Trophoblast cell (in vitro differentiated cells and primary cell): Measurements from ENCODE around the gene PHACTR1.

Experiments
- DNase-seq, 2 donors: peaks; one replicate each; pipeline ENCODE4 v3.0.0-alpha.2; 2016
- H2AFZ ChIP-seq: 2 replicates; pipeline ENCODE4 v1.6.1; 2013; ENCODE audit warnings: low read length, moderate library complexity, mild to moderate bottlenecking; ENCODE audit not compliant: insufficient read depth, poor library complexity
- H2AK5ac ChIP-seq: 2 replicates; pipeline ENCODE4 v1.6.1; 2013; ENCODE audit warnings: mild to moderate bottlenecking, low read length
- H2BK120ac ChIP-seq: 2 replicates; pipeline ENCODE4 v1.6.1; 2013; ENCODE audit warnings: low read length, mild to moderate bottlenecking, moderate library complexity; ENCODE audit not compliant: insufficient read depth, poor library complexity
- H2BK12ac ChIP-seq: 2 replicates; pipeline ENCODE4 v1.6.1; 2013; ENCODE audit warnings: mild to moderate bottlenecking, low read length, moderate library complexity
- H2BK5ac ChIP-seq: 2 replicates; pipeline ENCODE4 v1.6.1; 2013; ENCODE audit warnings: low read length, low read depth, moderate library complexity, mild to moderate bottlenecking; ENCODE audit not compliant: poor library complexity
- H3K14ac ChIP-seq: 2 replicates; pipeline ENCODE4 v1.6.1; 2013; ENCODE audit warnings: mild to moderate bottlenecking, low read length
- H3K18ac ChIP-seq: 2 replicates; pipeline ENCODE4 v1.6.1; 2013; ENCODE audit warnings: mild to moderate bottlenecking, low read length
- H3K23ac ChIP-seq: 2 replicates; pipeline ENCODE4 v1.6.1; 2013; ENCODE audit warnings: low read length
- H3K27ac ChIP-seq: 2 replicates; pipeline ENCODE4 v1.5.1; 2013; ENCODE audit warnings: low read depth, mild to moderate bottlenecking, inconsistent platforms, low read length, moderate library complexity
- H3K27me3 ChIP-seq: 2 replicates; pipeline ENCODE4 v1.6.1; 2013; ENCODE audit warnings: inconsistent platforms, mild to moderate bottlenecking, low read length, moderate library complexity; ENCODE audit not compliant: insufficient read depth
- H3K36me3 ChIP-seq, 2 experiments: 1 replicate in 1 of 2; 2 replicates in 1 of 2; pipeline ENCODE4 v1.6.1; 2013; ENCODE audit warnings: low read length in 2 of 2, mild to moderate bottlenecking in 2 of 2, moderate library complexity in 1 of 2; ENCODE audit not compliant: insufficient read depth in 2 of 2, control insufficient read depth in 1 of 2
- H3K4ac ChIP-seq: 2 replicates; pipeline ENCODE4 v1.6.1; 2013; ENCODE audit warnings: low read depth, mild to moderate bottlenecking, low read length, moderate library complexity
- H3K4me1 ChIP-seq, 2 experiments: 1 replicate in 1 of 2; 2 replicates in 1 of 2; pipeline ENCODE4 v1.6.1; 2013; ENCODE audit warnings: low read length in 2 of 2, mild to moderate bottlenecking in 2 of 2, moderate library complexity in 1 of 2; ENCODE audit not compliant: insufficient read depth in 2 of 2, control insufficient read depth in 1 of 2
- H3K4me2 ChIP-seq: 2 replicates; pipeline ENCODE4 v1.6.1; 2013; ENCODE audit warnings: inconsistent platforms, mild to moderate bottlenecking, low read length, moderate library complexity
- H3K4me3 ChIP-seq: 2 replicates; pipeline ENCODE4 v1.5.1; 2013; ENCODE audit warnings: mild to moderate bottlenecking, low read depth, low read length, inconsistent platforms
- H3K79me1 ChIP-seq: one replicate; pipeline ENCODE4 v1.6.1; 2013; ENCODE audit warnings: low read length
- H3K79me2 ChIP-seq: 2 replicates; pipeline ENCODE4 v1.6.1; 2013; ENCODE audit warnings: low read length, mild to moderate bottlenecking; ENCODE audit not compliant: control insufficient read depth, insufficient read depth, poor library complexity
- H3K9ac ChIP-seq: 2 replicates; pipeline ENCODE4 v1.6.1; 2013; ENCODE audit warnings: mild to moderate bottlenecking, low read length
- H3K9me3 ChIP-seq: 2 replicates; pipeline ENCODE4 v1.6.1; 2013; ENCODE audit warnings: low read depth, mild to moderate bottlenecking, control low read depth, inconsistent platforms, low read length; ENCODE audit not compliant: insufficient read depth
- H4K12ac ChIP-seq: 2 replicates; pipeline ENCODE4 v1.6.1; 2013; ENCODE audit warnings: low read depth, mild to moderate bottlenecking, low read length, moderate library complexity
- H4K8ac ChIP-seq: 2 replicates; pipeline ENCODE4 v1.6.1; 2013; ENCODE audit warnings: low read depth, mild to moderate bottlenecking, low read length, moderate library complexity
- H4K91ac ChIP-seq: one replicate; pipeline ENCODE4 v1.6.1; 2013; ENCODE audit warnings: low read depth, mild to moderate bottlenecking, low read length, moderate library complexity
- whole genome bisulfite sequencing: extraction: QIAGEN DNeasy Blood & Tissue Kit; methylation state at CpG from one replicate; pipeline ENCODE4 v1.1.7; 2013; ENCODE audit warnings: missing lambda C conversion rate; ENCODE audit not compliant: insufficient read length, insufficient coverage; ENCODE audit errors: extremely low coverage; 5-methylcytosine and 5-hydroxymethylcytosine counted together

Gene PHACTR1

GRCh38 chr6:12909833-12910232 lies 193.3 kb downstream of the PHACTR1 start:
- H3K4ac ChIP-seq: no peak overlapping the region
- H3K4me3 ChIP-seq: no peak overlapping the region
- no peak overlapping the region for H3K4me2 ChIP-seq
- H4K8ac ChIP-seq: no peak overlapping the region
- H3K14ac ChIP-seq: no peak overlapping the region
- no peak overlapping the region for H2BK12ac ChIP-seq
- no peak overlapping the region for H4K12ac ChIP-seq
- no peak overlapping the region for H2AFZ ChIP-seq
- no peak overlapping the region for H3K18ac ChIP-seq
- no peaks in the 10 kb centered on the region for H3K36me3 ChIP-seq
- no peaks in the 10 kb centered on the region for H3K79me2 ChIP-seq
- H3K9ac ChIP-seq: no peak overlapping the region
- H4K91ac ChIP-seq: no peak overlapping the region
- no peaks in the 10 kb centered on the region for H3K27me3 ChIP-seq
- H3K27ac ChIP-seq: no peak overlapping the region
- no CpG with 5 or more reads among the region's 6 CpGs for WGBS
- H2AK5ac ChIP-seq: no peak overlapping the region
- no peak overlapping the region for H3K23ac ChIP-seq
- H3K9me3 ChIP-seq: peaks cover 1% of the 10 kb centered on the region
- DNase-seq: no peak
- no peak overlapping the region for H2BK5ac ChIP-seq
- H2BK120ac ChIP-seq: no peak overlapping the region
- no peaks in the 10 kb centered on the region for H3K4me1 ChIP-seq
- H3K79me1 ChIP-seq: no peaks in the 10 kb centered on the region

GRCh38 chr6:12911427-12911826 lies 194.9 kb downstream of the PHACTR1 start:
- no peak overlapping the region for H3K4me2 ChIP-seq
- no peak overlapping the region for H3K4ac ChIP-seq
- no peak overlapping the region for H4K91ac ChIP-seq
- no peaks in the 10 kb centered on the region for H3K27me3 ChIP-seq
- H4K12ac ChIP-seq: no peak overlapping the region
- H3K23ac ChIP-seq: no peak overlapping the region
- H3K36me3 ChIP-seq: no peaks in the 10 kb centered on the region
- peak in 1 of 2 donors; percentile 47 for DNase-seq
- WGBS: no CpG with 5 or more reads among the region's 2 CpGs
- H3K79me2 ChIP-seq: no peaks in the 10 kb centered on the region
- no peak overlapping the region for H3K27ac ChIP-seq
- H3K4me3 ChIP-seq: no peak overlapping the region
- H2AFZ ChIP-seq: no peak overlapping the region
- H3K9me3 ChIP-seq: peaks cover 3% of the 10 kb centered on the region
- H3K14ac ChIP-seq: no peak overlapping the region
- no peak overlapping the region for H2BK12ac ChIP-seq
- no peak overlapping the region for H2BK5ac ChIP-seq
- H3K79me1 ChIP-seq: no peaks in the 10 kb centered on the region
- no peak overlapping the region for H2BK120ac ChIP-seq
- H4K8ac ChIP-seq: no peak overlapping the region
- no peak overlapping the region for H3K9ac ChIP-seq
- H2AK5ac ChIP-seq: no peak overlapping the region
- H3K18ac ChIP-seq: no peak overlapping the region
- H3K4me1 ChIP-seq: no peaks in the 10 kb centered on the region

- H2AK5ac ChIP-seq: no peak overlapping the region
- H3K36me3 ChIP-seq: no peaks in the 10 kb centered on the region
- no peaks in the 10 kb centered on the region for H3K79me1 ChIP-seq
- no CpG with 5 or more reads among the region's 6 CpGs for WGBS
- H3K4ac ChIP-seq: no peak overlapping the region
- no peak overlapping the region for H3K14ac ChIP-seq
- H2BK12ac ChIP-seq: no peak overlapping the region
- H2AFZ ChIP-seq: no peak overlapping the region
- H3K27me3 ChIP-seq: no peaks in the 10 kb centered on the region
- no peak overlapping the region for H3K9ac ChIP-seq
- no peaks in the 10 kb centered on the region for H3K4me1 ChIP-seq
- no peaks in the 10 kb centered on the region for H3K79me2 ChIP-seq
- H3K9me3 ChIP-seq: peaks cover 3% of the 10 kb centered on the region
- no peak overlapping the region for H2BK120ac ChIP-seq
- no peak for DNase-seq
- no peak overlapping the region for H3K18ac ChIP-seq
- H3K4me2 ChIP-seq: no peak overlapping the region
- no peak overlapping the region for H3K23ac ChIP-seq
- H3K4me3 ChIP-seq: no peak overlapping the region
- no peak overlapping the region for H2BK5ac ChIP-seq
- no peak overlapping the region for H4K91ac ChIP-seq
- no peak overlapping the region for H3K27ac ChIP-seq
- no peak overlapping the region for H4K12ac ChIP-seq
- no peak overlapping the region for H4K8ac ChIP-seq
Measured at GRCh38 chr6:12913201-12913600, 196.6 kb downstream of the PHACTR1 start.

- H4K12ac ChIP-seq: no peak overlapping the region
- 100% methylated on average over 2 of the region's 5 CpGs for WGBS
Measured at GRCh38 chr6:12916006-12916405, 199.4 kb downstream of the PHACTR1 start.

More at GRCh38 chr6:12916006-12916405, 199.4 kb downstream of the PHACTR1 start:
- H3K27ac ChIP-seq: no peak overlapping the region
- H3K4ac ChIP-seq: no peak overlapping the region
- no peak for DNase-seq
- H2BK120ac ChIP-seq: no peak overlapping the region
- no peaks in the 10 kb centered on the region for H3K79me2 ChIP-seq
- H3K36me3 ChIP-seq: no peaks in the 10 kb centered on the region
- H3K9me3 ChIP-seq: peaks cover 1% of the 10 kb centered on the region
- H3K14ac ChIP-seq: no peak overlapping the region
- no peak overlapping the region for H3K18ac ChIP-seq
- H2AFZ ChIP-seq: no peak overlapping the region
- no peak overlapping the region for H2AK5ac ChIP-seq
- no peak overlapping the region for H4K8ac ChIP-seq
- H2BK12ac ChIP-seq: no peak overlapping the region
- no peaks in the 10 kb centered on the region for H3K4me1 ChIP-seq
- no peaks in the 10 kb centered on the region for H3K27me3 ChIP-seq
- no peak overlapping the region for H3K4me3 ChIP-seq
- H3K23ac ChIP-seq: no peak overlapping the region
- H3K4me2 ChIP-seq: no peak overlapping the region
- no peak overlapping the region for H4K91ac ChIP-seq
- no peaks in the 10 kb centered on the region for H3K79me1 ChIP-seq
- no peak overlapping the region for H2BK5ac ChIP-seq
- no peak overlapping the region for H3K9ac ChIP-seq
